B cell (primary cell): Measurements from ENCODE around the gene LAMC3.

Experiments
- CTCF ChIP-seq: fragments of 200-600 bp; IDR thresholded peaks from one replicate; pipeline ENCODE4 v1.8.0; 2022; ENCODE audit warnings: antibody characterized with exemption, mild to moderate bottlenecking
- EZH2 ChIP-seq: IDR thresholded peaks from 2 replicates; pipeline ENCODE4 v1.6.1; 2012; ENCODE audit warnings: borderline replicate concordance, low read depth, mild to moderate bottlenecking, moderate library complexity, low read length; ENCODE audit not compliant: insufficient read depth, poor library complexity, severe bottlenecking

GRCh38 chr9:130984521-130984920 lies 24.5 kb upstream of the LAMC3 start:
- TF ChIP-seq CTCF (no peak), EZH2 (no peak)
